K562 treated with DMSO at 1 percent for 24 hours (cell line): ENCODE measurements around the gene FAM209B. TPM values are rescaled to one million over a fixed set of nuclear protein-coding genes. Genes with fewer than 3 reads are reported as not detected.

Experiments
- total RNA-seq: library from RNA; unstranded; fragments of 300-600 nt; gene quantifications from 2 replicates; pipeline ENCODE4 v1.2.3, GENCODE V29; 2022; ENCODE audit warnings: low read depth; ENCODE audit not compliant: insufficient read depth

FAM209B gene
- total RNA-seq, result not detected in 2 replicates

GRCh38 chr20:56532946-56533345 is at the start of gene FAM209B:
Gene FAM209B, plus strand, starts transcription at chr20:56533246. Its CDS starts 96 bp downstream, at chr20:56533342.

GRCh38 chr20:56524444-56524843 is 8.6 kb upstream of the FAM209B start, which contains the start of gene FAM209A:
Gene FAM209A, plus strand, starts transcription at chr20:56524744. Its CDS starts 65 bp downstream, at chr20:56524809.

Other genes starting within 250 kb of the FAM209B start
- 46.8 and 48.8 TPM in 2 replicates for gene FAM210B, start 174.3 kb upstream of the FAM209B start, total RNA-seq
- 74.9 and 88.8 TPM in 2 replicates for gene AURKA, start 141.0 kb upstream of the FAM209B start, total RNA-seq
- 26.3 and 27.3 TPM in 2 replicates for gene CSTF1, start 140.6 kb upstream of the FAM209B start, total RNA-seq
- 13.8 and 15.6 TPM in 2 replicates for gene CASS4, start 121.0 kb upstream of the FAM209B start, total RNA-seq
- 60.7 and 70.9 TPM in 2 replicates for gene RTF2, start 64.6 kb upstream of the FAM209B start, total RNA-seq
- gene FAM209A, start 8.5 kb upstream of the FAM209B start, total RNA-seq, result not detected in 2 replicates
- gene TFAP2C, start 96.1 kb downstream of the FAM209B start, total RNA-seq, result 0.12 TPM in 1 of 2 replicates, not detected in the other